Inferior parietal cortex (tissue), 1 donor: ENCODE data around the gene CBX4.

Experiments
- DNase-seq: peaks from one replicate; pipeline ENCODE4 v3.0.0-alpha.2; 2016; ENCODE audit errors: extremely low spot score

Gene CBX4

DNA sequence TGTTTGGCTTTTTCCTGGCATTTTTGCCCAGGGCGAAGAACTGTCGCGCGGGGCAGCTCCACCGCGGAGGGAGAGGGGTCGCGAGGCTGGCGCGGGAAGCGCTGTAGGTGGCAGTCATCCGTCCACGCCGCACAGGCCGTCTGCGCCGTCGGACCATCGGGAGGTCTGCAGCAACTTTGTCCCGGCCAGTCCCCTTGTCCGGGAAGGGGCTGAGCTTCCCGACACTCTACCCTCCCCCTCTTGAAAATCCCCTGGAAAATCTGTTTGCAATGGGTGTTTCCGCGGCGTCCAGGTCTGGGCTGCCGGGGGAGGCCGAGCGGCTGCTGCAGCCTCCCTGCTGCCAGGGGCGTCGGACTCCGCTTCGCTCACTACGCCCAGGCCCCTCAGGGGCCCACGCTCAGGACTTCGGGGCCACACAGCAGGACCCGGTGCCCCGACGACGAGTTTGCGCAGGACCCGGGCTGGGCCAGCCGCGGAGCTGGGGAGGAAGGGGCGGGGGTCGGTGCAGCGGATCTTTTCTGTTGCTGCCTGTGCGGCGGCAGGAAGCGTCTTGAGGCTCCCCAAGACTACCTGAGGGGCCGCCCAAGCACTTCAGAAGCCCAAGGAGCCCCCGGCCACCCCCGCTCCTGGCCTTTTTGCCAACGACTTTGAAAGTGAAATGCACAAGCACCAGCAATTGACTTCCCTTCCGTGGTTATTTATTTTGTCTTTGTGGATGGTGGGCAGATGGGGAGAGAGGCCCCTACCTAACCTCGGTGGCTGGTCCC is 2.3 kb upstream of the CBX4 start:
- DNase-seq, result no peak

DNA sequence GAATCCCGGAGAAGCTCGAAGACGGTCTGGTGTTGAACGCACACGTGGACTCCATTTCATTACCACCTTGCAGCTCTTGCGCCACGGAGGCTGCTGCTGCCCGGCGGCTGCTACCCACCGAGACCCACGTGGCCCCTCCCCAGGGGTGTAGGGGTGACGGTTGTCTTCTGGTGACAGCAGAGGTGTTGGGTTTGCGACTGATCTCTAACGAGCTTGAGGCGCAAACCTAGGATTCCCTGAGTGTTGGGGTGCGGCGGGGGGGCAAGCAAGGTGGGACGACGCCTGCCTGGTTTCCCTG is 1.7 kb upstream of the CBX4 start:
- no peak for DNase-seq

GRCh38 chr17:79840269-79840988 is 1.2 kb upstream of the CBX4 start:
- DNase-seq, result no peak

- peak; percentile 58 for DNase-seq
Observed at GRCh38 chr17:79838522-79839274, 542 bp downstream of the CBX4 start.

DNA sequence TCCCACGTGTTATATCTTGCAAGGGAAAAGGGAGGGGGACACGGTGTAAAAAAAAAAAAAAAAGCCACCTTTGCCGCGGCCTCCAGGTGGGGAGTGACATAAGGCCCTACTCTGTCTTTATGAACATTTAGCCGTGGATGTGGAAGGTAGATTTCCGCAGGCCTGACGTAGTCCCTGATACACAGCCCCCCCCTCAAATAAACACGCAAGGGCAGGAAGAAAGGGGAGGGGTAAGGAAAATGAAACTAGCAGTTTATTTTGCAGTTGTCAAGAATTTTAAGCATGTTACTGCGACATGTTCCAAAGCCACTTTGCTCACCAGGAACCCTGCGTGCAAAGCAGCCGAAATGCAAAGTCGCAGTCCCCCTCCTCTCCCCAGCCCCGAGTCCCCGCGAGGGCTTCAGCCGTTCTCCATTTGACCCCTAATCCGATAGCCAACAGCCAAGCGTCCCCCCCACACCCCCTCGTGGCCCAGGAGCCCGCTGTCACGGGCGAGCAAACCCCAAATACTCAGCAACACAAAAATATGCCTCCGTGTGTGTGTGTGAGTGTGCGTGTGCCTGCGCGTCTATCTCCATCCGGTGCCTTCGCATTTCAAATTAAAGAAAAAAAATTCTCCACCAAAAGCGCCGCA is 1.2 kb downstream of the CBX4 start:
- no peak for DNase-seq

DNA sequence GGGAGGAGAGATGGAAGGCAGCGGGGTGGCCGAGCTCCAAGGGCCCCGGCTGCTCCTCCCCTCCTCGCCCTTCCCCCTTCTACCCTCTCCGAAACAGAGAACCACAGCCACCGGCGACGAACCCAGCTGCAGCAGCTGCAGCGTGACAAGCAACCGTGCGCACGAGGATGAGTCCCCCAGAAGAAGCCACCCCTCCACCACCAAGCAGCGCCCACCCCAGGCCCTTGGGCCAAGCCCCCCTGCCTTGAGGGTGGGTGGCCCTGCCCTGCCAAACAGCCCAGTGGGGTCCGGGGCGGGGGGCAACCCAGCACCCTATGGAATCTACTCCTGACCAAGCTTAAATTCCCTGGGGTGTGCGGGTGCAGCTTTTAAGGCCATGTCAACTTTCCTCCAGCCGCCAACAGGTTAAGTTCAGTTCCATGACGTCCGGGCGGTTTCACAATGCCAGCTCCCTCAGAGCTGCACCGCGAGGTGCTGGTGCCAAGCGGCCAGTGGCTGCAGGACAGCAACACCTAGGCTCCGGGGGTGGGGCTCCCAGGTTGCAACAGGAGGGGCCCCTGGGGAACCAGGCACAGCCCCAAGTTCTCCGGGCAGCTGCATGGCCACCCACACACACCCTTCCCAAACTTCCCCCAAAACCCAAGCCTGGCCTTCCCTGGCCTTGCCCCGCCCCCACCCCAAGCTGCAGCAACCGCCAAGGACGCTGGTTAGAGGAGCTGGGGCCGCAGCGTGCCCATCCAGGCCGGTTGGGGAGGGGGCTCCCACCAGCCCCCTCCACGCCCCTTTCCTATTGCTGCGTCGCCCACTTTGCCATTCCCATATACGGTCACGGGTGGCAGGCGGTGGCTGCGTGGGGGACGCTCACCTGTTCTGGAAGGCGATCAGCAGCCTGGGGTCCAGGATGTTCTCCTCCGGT is 2.0 kb downstream of the CBX4 start:
- no peak for DNase-seq

DNA sequence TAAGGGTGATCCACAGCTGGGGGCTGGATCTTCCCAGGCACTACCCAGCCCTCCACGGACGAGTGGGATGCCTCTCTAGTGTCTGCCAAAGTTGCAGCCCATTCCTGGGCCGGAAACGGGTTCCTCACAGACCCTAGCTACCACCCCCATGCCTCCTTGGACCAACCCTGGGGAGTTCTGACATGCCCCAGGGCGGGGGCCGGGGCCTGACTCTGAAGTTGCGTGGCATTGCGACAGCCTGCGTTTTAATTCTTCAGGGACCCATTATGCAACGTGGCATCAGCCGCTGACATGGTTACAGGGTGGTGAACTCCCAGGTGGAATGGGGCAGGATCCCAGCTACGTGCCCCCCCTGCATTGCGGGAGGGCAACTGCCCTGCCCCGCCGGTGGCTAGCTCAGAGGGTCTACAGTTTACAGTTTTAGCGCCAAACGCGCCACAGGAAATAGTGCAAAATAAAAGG is 2.7 kb downstream of the CBX4 start:
- no peak for DNase-seq

- no peak for DNase-seq
Observed at GRCh38 chr17:79835953-79836509, 3.2 kb downstream of the CBX4 start.

- no peak for DNase-seq
Observed at GRCh38 chr17:79835470-79835899, 3.8 kb downstream of the CBX4 start.

- no peak for DNase-seq
Observed at GRCh38 chr17:79834565-79835469, 4.4 kb downstream of the CBX4 start.

- no peak for DNase-seq
Observed at GRCh38 chr17:79833744-79834564, 5.3 kb downstream of the CBX4 start.

GRCh38 chr17:79833110-79833450 is 6.2 kb downstream of the CBX4 start:
- no peak for DNase-seq

GRCh38 chr17:79832218-79833109 is 6.8 kb downstream of the CBX4 start:
- DNase-seq, result no peak

DNA sequence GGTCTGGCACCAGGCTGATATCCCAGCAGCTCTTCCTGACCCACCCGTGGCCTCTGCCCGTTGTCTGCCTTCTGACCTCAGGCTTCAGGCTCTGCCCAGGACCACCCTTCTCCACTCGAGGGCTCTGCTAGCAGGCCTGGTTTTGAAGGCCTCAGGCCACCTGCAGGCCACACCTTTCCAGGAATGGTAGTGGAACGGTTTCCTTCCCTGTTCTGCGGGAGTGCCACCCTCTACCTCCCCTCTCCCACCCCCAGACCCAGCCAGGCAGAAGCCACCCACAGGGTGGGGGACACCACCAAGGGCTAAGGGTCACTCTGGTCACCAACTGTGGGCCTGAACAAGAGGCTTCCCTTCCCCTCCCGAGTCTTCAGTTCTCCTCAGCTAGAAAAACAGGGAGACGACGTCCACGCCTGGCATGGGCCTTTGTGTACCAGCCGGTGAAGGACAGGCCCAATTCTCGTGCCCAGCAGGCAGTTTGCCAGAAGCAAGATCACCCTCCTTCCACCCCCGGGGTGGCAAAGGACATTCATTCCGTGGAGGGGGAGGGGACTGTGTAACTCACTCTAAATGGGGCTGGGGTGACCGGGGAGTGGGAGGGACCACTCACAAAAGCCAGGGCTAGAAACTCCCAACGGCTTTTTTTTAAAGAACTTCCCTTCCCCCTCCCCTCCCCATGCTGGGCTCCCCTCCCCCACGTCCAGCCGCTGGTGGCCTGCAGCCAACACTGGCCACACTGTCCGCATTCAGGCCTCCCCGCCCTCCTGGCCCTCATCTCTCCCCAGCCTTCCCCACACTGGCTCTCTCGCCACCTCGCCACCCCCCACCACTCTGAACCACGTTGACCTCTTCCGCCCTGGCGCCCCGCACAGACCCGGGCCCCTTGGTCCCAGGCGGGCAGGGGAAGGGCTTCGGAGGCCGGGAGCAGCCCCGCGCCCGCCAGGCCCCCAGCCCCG is 7.7 kb downstream of the CBX4 start:
- DNase-seq, result peak; percentile 57

- DNase-seq, result no peak
Observed at GRCh38 chr17:79830763-79831264, 8.4 kb downstream of the CBX4 start.

DNA sequence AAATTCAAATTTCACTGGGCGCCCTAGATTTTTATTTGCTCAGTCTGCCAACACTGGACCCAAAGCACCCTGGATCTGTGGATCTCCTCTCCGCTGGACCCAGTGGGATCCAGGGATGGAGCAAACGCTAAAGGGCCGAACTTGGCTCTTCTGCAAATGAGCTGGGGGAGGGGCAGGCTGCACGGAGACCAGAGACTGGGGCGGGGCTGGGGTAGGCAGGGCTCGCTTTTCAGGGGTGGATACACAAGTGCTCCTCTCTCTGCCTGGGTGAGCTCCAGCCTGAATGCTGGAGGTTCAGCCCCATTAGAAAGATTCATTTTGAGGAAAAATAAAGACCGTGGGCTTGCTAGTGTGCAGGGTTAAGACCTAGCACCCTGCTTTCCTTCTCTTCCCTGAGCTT is 8.9 kb downstream of the CBX4 start:
- no peak for DNase-seq

DNA sequence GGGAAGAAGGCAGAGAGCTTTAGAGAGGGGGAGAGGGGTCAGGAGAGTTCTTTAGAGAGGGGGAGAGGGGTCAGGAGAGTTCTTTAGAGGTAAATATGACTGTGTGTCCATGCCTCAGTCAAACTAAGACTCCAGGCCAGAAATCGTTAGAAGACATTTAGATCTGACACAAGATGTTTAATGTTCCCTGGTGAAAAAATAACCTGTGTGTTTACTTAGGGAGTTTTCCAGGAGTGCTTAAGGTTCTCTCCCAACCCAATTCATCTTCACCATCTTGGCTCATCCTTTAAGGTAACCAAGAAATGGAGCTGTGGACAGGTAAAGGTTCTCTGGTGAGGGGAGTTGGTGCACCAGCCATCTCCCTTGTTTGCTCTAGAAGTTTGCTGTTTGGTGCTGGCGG is 9.8 kb downstream of the CBX4 start:
- DNase-seq, result no peak
